Prostate gland (tissue), 2 donors: ENCODE measurements around the gene STK24. TPM values are rescaled to one million over a fixed set of nuclear protein-coding genes. Genes with fewer than 3 reads are reported as not detected.
A peak's percentile ranks its signal among the peaks of the same experiment; 100 is the strongest.

Experiments used
- DNase-seq: peaks from one replicate; pipeline ENCODE4 v3.0.0-alpha.2; 2019; ENCODE audit warnings: low spot score
- H3K27ac ChIP-seq, 2 donors: fragments of 200-600 bp; sonication (generic); 2 replicates each; pipeline ENCODE4 v1.5.1; 2017 to 2019
- H3K27me3 ChIP-seq: fragments of 200-600 bp; sonication (generic); replicated peaks from 2 replicates; pipeline ENCODE4 v1.5.1; 2019; ENCODE audit not compliant: insufficient read depth
- H3K36me3 ChIP-seq, 2 donors: fragments of 200-600 bp; sonication (generic); 1 replicate in 1 of 2; 2 replicates in 1 of 2; pipeline versions ENCODE4 v1.5.1 to v1.8.1; 2017 to 2019
- H3K4me1 ChIP-seq: fragments of 200-600 bp; sonication (generic); replicated peaks from 2 replicates; pipeline ENCODE4 v1.5.1; 2019
- H3K4me3 ChIP-seq, 2 donors: fragments of 200-600 bp; sonication (generic); 2 replicates each; pipeline ENCODE4 v1.5.1; 2017 to 2019
- H3K9me3 ChIP-seq: fragments of 200-600 bp; sonication (generic); 2 replicates; pipeline ENCODE4 v1.5.1; 2017
- POLR2A ChIP-seq: fragments of 450-650 bp; IDR thresholded peaks from one replicate; pipeline ENCODE4 v1.6.1; 2016; ENCODE audit warnings: antibody characterized with exemption, mild to moderate bottlenecking
- POLR2AphosphoS5 ChIP-seq: sonication (generic); formaldehyde crosslinking; IDR thresholded peaks from one replicate; pipeline ENCODE4 v1.6.1; 2017; ENCODE audit warnings: antibody characterized with exemption
- WGBS: methylation state at CpG from one replicate; pipeline ENCODE4 v1.1.5; 2018; 5-methylcytosine and 5-hydroxymethylcytosine counted together
- intact Hi-C: fragments of 100-400 bp; cut with DNase I; formaldehyde crosslinking; loops from one replicate; pipeline ENCODE4 v1.14.2; 2022
- total RNA-seq, 2 donors: library from RNA; depleted of rRNA; stranded (reverse); fragments of >200 nt; gene quantifications; one replicate each; pipeline ENCODE4 v1.1.0, GENCODE V29; 2016
- TF ChIP-seq, protein P1 (sequence below), 4 experiments: fragments of 200-600 bp in 2 of 4; fragments of 450-650 bp in 2 of 4; sonication (generic) in 2 of 4; IDR thresholded peaks; 1 replicate in 3 of 4; 2 replicates in 1 of 4; pipeline ENCODE4 v1.5.1; 2016 to 2019; ENCODE audit warnings: antibody characterized with exemption in 4 of 4, mild to moderate bottlenecking in 2 of 4, moderate library complexity in 2 of 4

STK24 gene
- total RNA-seq, 2 donors from 2014 or later: 80.5 to 187 TPM

- no peak overlapping the region for H3K27ac ChIP-seq
- intact Hi-C loops: no loop called here
- H3K9me3 ChIP-seq: no peaks in the 10 kb centered on the region
- H3K4me1 ChIP-seq: peaks cover 6% of the 10 kb centered on the region
- 92% methylated on average over 18 of the region's 18 CpGs for WGBS
- H3K27me3 ChIP-seq: no peaks in the 10 kb centered on the region
- no peak for DNase-seq
- TF ChIP-seq POLR2AphosphoS5 (no peak), POLR2A (no peak)
- TF ChIP-seq, protein P1, sequence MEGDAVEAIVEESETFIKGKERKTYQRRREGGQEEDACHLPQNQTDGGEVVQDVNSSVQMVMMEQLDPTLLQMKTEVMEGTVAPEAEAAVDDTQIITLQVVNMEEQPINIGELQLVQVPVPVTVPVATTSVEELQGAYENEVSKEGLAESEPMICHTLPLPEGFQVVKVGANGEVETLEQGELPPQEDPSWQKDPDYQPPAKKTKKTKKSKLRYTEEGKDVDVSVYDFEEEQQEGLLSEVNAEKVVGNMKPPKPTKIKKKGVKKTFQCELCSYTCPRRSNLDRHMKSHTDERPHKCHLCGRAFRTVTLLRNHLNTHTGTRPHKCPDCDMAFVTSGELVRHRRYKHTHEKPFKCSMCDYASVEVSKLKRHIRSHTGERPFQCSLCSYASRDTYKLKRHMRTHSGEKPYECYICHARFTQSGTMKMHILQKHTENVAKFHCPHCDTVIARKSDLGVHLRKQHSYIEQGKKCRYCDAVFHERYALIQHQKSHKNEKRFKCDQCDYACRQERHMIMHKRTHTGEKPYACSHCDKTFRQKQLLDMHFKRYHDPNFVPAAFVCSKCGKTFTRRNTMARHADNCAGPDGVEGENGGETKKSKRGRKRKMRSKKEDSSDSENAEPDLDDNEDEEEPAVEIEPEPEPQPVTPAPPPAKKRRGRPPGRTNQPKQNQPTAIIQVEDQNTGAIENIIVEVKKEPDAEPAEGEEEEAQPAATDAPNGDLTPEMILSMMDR (IDR thresholded peaks at IDR 0.05): no peak
- H3K4me3 ChIP-seq: no peak overlapping the region
- no peaks in the 10 kb centered on the region for H3K36me3 ChIP-seq
Observed at GRCh38 chr13:98520674-98521449, 56.0 kb downstream of the STK24 start.

DNA sequence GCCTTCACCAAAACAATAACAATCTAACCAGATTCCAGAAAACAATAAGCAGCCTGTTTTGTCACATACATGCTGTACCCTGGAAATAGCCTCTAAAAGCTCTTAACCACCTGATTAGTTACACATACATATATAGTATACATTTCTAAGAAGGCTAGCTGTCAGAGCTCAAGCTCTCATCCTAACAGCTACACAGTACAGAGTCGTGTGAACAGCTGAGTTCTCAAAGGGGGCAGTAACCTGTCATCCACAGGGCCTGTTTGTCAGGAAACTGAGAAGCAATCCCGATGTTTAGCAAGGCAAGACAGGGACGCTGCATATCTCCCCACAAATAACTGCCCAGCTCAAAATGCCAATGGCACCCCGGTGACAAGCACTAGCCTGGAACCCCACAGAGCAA, 56.9 kb downstream of the STK24 start:
- Histone ChIP-seq H3K4me3 (no peak overlapping the region), H3K36me3 (no peaks in the 10 kb centered on the region), H3K9me3 (no peaks in the 10 kb centered on the region), H3K27me3 (no peaks in the 10 kb centered on the region), H3K27ac (no peak overlapping the region), H3K4me1 (peaks cover 6% of the 10 kb centered on the region)
- WGBS: 46% methylated on average over 4 of the region's 4 CpGs
- DNase-seq: no peak
- intact Hi-C loops: no loop called here
- no peak for TF ChIP-seq POLR2AphosphoS5
- TF ChIP-seq, protein P1 (IDR thresholded peaks at IDR 0.05): no peak

DNA sequence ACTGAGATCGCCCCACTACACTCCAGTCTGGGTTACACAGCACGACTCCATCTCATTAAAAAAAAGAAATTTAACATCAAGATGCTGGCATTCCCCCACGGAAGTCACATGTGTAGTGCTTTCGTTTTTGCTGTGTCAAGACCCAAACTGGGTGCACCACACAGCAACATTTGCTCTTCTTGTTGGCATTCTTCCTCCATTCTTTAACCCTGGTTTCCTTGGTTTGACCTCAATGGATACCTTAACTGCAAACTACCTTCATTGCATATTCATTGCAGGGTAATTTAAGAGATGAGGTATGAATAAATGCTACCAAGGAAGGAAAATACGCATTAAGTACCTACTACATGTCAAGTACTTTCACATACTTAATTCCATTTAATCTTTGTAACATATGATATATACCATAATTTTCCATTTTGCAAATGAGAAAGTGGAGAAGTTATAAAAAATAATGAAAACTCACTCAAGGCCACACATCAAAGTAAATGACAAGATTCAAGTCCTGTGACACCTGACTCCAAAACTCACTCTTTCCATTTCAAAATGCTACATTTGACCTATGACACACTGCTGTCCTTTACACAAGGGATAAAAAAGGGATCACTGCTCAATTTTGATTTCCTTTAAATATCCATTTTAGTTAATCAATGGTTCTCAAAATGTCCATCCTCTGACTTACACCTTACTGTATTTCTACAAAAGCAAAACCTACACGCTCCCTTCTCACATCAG, 59.2 kb downstream of the STK24 start:
- H3K9me3 ChIP-seq: no peaks in the 10 kb centered on the region
- no peaks in the 10 kb centered on the region for H3K27me3 ChIP-seq
- DNase-seq: no peak
- H3K36me3 ChIP-seq: no peaks in the 10 kb centered on the region
- WGBS: 84% methylated on average over 6 of the region's 6 CpGs
- H3K27ac ChIP-seq: no peak overlapping the region
- peaks cover 6% of the 10 kb centered on the region for H3K4me1 ChIP-seq
- TF ChIP-seq, protein P1 (IDR thresholded peaks at IDR 0.05): no peak
- TF ChIP-seq POLR2A (no peak), POLR2AphosphoS5 (no peak)
- H3K4me3 ChIP-seq: no peak overlapping the region
- intact Hi-C loops: no loop called here

GRCh38 chr13:98515818-98516465, 61.0 kb downstream of the STK24 start:
- no peaks in the 10 kb centered on the region for H3K36me3 ChIP-seq
- intact Hi-C loops: no loop called here
- no peaks in the 10 kb centered on the region for H3K9me3 ChIP-seq
- DNase-seq: no peak
- no peak overlapping the region for H3K4me3 ChIP-seq
- WGBS: 67% methylated on average over 4 of the region's 4 CpGs
- H3K27me3 ChIP-seq: no peaks in the 10 kb centered on the region
- H3K4me1 ChIP-seq: no peaks in the 10 kb centered on the region
- no peak for TF ChIP-seq POLR2A
- TF ChIP-seq, protein P1 (IDR thresholded peaks at IDR 0.05): no peak
- no peak for TF ChIP-seq POLR2AphosphoS5
- peak overlapping the region in 1 of 2 donors; percentile 3 for H3K27ac ChIP-seq
